Measurements from ENCODE around the gene CCDC138.

The CCDC138 gene

DNA sequence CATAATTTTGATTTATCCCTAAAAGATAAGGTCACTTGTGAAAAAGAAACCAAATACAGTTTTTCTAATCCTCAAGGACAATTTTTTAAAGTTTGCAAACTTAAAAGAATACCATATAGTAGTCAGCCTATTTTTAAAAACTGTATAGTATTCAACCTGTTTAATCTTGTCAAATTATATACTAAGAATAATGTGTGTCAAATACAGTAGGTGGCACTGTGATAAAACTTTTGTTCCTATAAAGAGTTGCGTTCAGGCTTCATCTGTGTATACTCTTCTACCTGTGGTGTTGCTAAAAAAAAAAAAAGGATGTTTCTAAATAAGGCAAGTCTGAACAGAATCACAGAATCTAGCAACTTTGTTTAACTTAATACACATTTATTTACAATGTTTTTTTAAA lies 68.6 kb downstream of the CCDC138 start:
- WGBS, 2 experiments (ENCODE audit: insufficient coverage in 2 of 2), result no CpG with 5 or more reads among the region's 1 CpG
- Histone ChIP-seq H3K36me3 (ENCODE audit: control insufficient read depth, insufficient read depth, low read length) (peaks cover 28% of the 10 kb centered on the region), H3K4me1 (ENCODE audit: control insufficient read depth, insufficient read depth, low read length, poor library complexity, severe bottlenecking) (no peaks in the 10 kb centered on the region), H3K27ac (ENCODE audit: low read depth, low read length, severe bottlenecking) (no peak overlapping the region), H3K9me3 (ENCODE audit: control insufficient read depth, low read length) (no peaks in the 10 kb centered on the region), H3K4me3 (ENCODE audit: extremely low read depth, insufficient read depth, low read length, poor library complexity, severe bottlenecking) (no peak overlapping the region)

DNA sequence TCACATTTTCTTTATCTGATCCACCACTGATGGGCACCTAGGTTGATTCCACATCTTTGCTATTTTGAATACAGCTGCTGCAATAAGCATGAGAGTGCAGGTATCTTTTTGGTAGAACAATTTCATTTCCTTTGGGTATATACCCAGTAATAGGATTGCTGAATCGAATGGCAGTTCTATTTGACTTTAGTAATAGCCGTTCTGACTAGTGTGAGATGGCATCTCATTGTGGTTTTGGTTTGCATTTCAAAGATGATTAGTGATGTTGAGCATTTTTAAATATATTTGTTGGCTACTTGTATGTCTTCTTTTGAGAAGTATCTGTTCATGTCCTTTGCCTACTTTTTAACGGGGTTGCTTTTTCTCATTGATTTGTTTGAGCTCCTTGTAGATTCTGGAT lies 72.3 kb downstream of the CCDC138 start:
- no peaks in the 10 kb centered on the region for H3K4me1 ChIP-seq (ENCODE audit: control insufficient read depth, insufficient read depth, low read length, poor library complexity, severe bottlenecking)
- H3K36me3 ChIP-seq (ENCODE audit: control insufficient read depth, insufficient read depth, low read length), result peaks cover 7% of the 10 kb centered on the region
- WGBS, 2 experiments (ENCODE audit: insufficient coverage in 2 of 2), result 94 to 100% methylated on average over 3 of the region's 3 CpGs
- H3K27ac ChIP-seq (ENCODE audit: low read depth, low read length, severe bottlenecking), result no peak overlapping the region
- no peaks in the 10 kb centered on the region for H3K9me3 ChIP-seq (ENCODE audit: control insufficient read depth, low read length)
- no peak overlapping the region for H3K4me3 ChIP-seq (ENCODE audit: extremely low read depth, insufficient read depth, low read length, poor library complexity, severe bottlenecking)

DNA sequence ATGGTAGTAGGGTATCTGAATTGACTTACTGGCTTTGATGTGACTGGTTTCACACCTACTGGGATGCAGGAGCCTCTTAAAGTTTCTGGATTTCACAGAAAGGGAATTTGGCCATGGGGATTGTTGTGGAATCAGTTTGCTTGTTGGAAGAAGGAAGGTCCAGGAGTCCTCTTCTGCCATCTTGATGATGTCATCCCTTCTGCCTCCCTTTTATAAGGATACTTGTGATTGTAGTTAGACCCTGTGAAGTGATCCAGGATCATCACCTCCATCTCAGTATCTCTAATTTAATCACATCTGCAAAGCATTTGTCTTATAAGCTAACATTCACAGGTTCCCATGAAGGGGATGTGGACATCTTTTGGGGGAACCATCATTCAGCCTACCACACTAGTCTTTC lies 79.5 kb downstream of the CCDC138 start:
- Histone ChIP-seq H3K36me3 (ENCODE audit: control insufficient read depth, insufficient read depth, low read length) (peaks cover 43% of the 10 kb centered on the region), H3K9me3 (ENCODE audit: control insufficient read depth, low read length) (peaks cover 15% of the 10 kb centered on the region), H3K4me1 (ENCODE audit: control insufficient read depth, insufficient read depth, low read length, poor library complexity, severe bottlenecking) (no peaks in the 10 kb centered on the region), H3K4me3 (ENCODE audit: extremely low read depth, insufficient read depth, low read length, poor library complexity, severe bottlenecking) (no peak overlapping the region), H3K27ac (ENCODE audit: low read depth, low read length, severe bottlenecking) (no peak overlapping the region)

DNA sequence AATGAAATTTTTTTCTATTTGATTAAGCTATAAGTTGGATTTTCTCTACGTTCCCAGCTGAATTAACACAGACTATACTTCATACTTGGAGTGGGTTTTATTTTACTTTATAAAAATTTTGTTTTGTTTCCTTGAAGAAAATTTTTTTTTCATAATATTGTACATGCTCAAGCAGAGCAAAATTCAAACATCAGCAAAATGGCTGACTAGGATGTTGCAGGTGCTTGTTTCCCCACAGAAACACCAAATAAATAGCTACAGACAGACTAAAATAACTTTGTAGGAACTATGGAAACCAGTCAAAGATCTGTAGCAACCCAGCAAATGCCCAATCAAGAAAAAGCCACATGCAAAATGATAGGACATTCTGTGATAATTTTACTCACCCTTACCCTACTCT lies 82.3 kb downstream of the CCDC138 start:
- no peaks in the 10 kb centered on the region for H3K4me1 ChIP-seq (ENCODE audit: control insufficient read depth, insufficient read depth, low read length, poor library complexity, severe bottlenecking)
- H3K27ac ChIP-seq (ENCODE audit: low read depth, low read length, severe bottlenecking), result no peak overlapping the region
- peaks cover 49% of the 10 kb centered on the region for H3K36me3 ChIP-seq (ENCODE audit: control insufficient read depth, insufficient read depth, low read length)
- no CpG with 5 or more reads among the region's 1 CpG for WGBS, 2 experiments (ENCODE audit: insufficient coverage in 2 of 2)
- peaks cover 15% of the 10 kb centered on the region for H3K9me3 ChIP-seq (ENCODE audit: control insufficient read depth, low read length)
- H3K4me3 ChIP-seq (ENCODE audit: extremely low read depth, insufficient read depth, low read length, poor library complexity, severe bottlenecking), result no peak overlapping the region

DNA sequence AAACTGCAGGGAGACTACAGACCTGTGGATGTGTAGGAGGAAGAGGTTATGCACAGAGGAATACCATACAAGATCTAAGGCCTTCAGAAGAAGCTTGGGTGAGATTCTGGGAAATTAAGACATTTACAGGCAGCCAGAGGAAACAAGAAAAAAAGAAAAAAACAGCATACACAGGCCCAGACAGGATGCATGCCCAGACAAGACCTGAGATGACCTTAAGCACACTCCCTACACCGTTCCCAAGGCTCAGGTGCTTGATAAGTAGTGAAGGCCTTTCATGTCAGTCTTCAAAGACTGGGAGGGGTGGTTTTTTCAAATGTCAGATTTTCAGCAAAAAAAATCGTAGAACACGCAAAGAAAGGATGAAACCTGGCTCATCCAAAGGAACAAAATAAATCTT lies 83.0 kb downstream of the CCDC138 start:
- Histone ChIP-seq H3K36me3 (ENCODE audit: control insufficient read depth, insufficient read depth, low read length) (peaks cover 49% of the 10 kb centered on the region), H3K4me1 (ENCODE audit: control insufficient read depth, insufficient read depth, low read length, poor library complexity, severe bottlenecking) (no peaks in the 10 kb centered on the region), H3K4me3 (ENCODE audit: extremely low read depth, insufficient read depth, low read length, poor library complexity, severe bottlenecking) (no peak overlapping the region), H3K27ac (ENCODE audit: low read depth, low read length, severe bottlenecking) (no peak overlapping the region), H3K9me3 (ENCODE audit: control insufficient read depth, low read length) (peaks cover 15% of the 10 kb centered on the region)
- no CpG with 5 or more reads among the region's 3 CpGs for WGBS, 2 experiments (ENCODE audit: insufficient coverage in 2 of 2)

DNA sequence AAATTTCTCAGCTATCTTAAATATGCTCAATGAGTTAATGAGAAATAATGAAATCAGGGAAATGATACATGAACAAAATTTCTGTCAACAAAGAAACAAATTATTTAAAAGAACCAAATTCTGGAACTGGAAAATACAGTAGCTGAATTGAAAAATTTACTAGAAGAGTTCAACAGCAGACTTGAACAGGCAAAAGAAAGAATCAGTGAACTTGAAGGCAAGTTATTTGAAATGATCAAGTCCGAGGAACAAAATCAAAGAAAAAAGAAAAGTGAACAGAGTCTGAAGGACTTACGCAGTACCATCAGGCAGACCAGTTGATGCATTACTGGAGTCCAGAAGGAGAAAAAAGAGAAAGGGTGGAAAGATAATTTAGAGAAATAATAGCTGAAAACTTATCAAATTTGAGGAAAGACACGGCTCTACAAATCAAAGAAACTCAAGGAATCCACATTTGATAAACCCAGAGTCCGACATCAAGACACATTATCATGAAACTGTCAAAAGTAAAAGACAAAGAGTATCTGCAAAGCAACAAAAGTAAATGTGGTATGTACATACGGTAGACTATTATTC lies 83.6 kb downstream of the CCDC138 start:
- Histone ChIP-seq H3K36me3 (ENCODE audit: control insufficient read depth, insufficient read depth, low read length) (peaks cover 49% of the 10 kb centered on the region), H3K4me1 (ENCODE audit: control insufficient read depth, insufficient read depth, low read length, poor library complexity, severe bottlenecking) (no peaks in the 10 kb centered on the region), H3K4me3 (ENCODE audit: extremely low read depth, insufficient read depth, low read length, poor library complexity, severe bottlenecking) (no peak overlapping the region), H3K9me3 (ENCODE audit: control insufficient read depth, low read length) (peaks cover 15% of the 10 kb centered on the region), H3K27ac (ENCODE audit: low read depth, low read length, severe bottlenecking) (no peak overlapping the region)
- WGBS, 2 experiments (ENCODE audit: insufficient coverage in 2 of 2), result 75 to 100% methylated on average over 2 to 3 of the region's 5 CpGs

DNA sequence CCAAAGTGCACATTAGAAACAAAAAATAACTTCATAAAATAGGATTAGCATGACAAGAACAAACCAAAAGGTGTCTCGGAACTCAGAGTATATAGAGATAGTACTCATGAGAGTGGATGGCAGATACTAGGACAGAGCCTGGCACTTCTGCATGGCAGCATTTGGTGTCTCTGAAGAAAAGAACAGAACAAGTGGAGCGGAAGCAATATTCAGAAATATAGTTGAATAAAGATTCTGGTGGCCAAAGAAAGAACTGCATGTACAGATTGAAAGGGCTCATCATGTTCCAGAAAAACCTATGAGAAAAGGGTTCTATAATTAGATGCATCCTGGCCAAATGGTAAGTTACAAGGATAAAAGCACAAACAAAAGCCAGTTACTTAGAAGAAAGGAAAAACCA lies 90.9 kb downstream of the CCDC138 start:
- no peak overlapping the region for H3K4me3 ChIP-seq (ENCODE audit: extremely low read depth, insufficient read depth, low read length, poor library complexity, severe bottlenecking)
- H3K36me3 ChIP-seq (ENCODE audit: control insufficient read depth, insufficient read depth, low read length), result peaks cover 11% of the 10 kb centered on the region
- no peaks in the 10 kb centered on the region for H3K4me1 ChIP-seq (ENCODE audit: control insufficient read depth, insufficient read depth, low read length, poor library complexity, severe bottlenecking)
- H3K9me3 ChIP-seq (ENCODE audit: control insufficient read depth, low read length), result no peaks in the 10 kb centered on the region
- 100% methylated on average over 2 of the region's 2 CpGs for WGBS, 2 experiments (ENCODE audit: insufficient coverage in 2 of 2)
- H3K27ac ChIP-seq (ENCODE audit: low read depth, low read length, severe bottlenecking), result no peak overlapping the region

DNA sequence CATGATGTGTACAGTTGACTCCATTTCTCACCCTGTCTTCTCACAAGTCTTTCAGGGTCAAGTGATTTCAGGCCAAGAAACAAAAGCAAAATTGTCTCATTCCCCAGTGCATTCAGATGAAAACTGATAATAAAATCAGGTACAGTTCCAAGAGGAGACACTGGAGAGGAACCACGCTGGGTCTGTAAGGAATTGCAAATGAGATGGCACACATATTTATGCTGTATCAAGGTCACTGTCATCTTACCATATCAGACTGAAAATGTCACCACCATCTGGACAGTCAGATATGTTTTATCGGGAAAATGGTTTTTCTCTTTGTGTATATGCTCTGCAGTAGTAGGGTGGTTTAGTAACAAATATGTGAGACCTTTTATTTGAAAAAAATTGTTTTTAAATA lies 91.7 kb downstream of the CCDC138 start:
- H3K27ac ChIP-seq (ENCODE audit: low read depth, low read length, severe bottlenecking), result no peak overlapping the region
- no peak overlapping the region for H3K4me3 ChIP-seq (ENCODE audit: extremely low read depth, insufficient read depth, low read length, poor library complexity, severe bottlenecking)
- H3K9me3 ChIP-seq (ENCODE audit: control insufficient read depth, low read length), result no peaks in the 10 kb centered on the region
- no peaks in the 10 kb centered on the region for H3K4me1 ChIP-seq (ENCODE audit: control insufficient read depth, insufficient read depth, low read length, poor library complexity, severe bottlenecking)
- peaks cover 10% of the 10 kb centered on the region for H3K36me3 ChIP-seq (ENCODE audit: control insufficient read depth, insufficient read depth, low read length)
- 0% methylated on average over 1 of the region's 2 CpGs; no CpG with 5 or more reads in 1 of the 2 experiments for WGBS, 2 experiments (ENCODE audit: insufficient coverage in 2 of 2)

DNA sequence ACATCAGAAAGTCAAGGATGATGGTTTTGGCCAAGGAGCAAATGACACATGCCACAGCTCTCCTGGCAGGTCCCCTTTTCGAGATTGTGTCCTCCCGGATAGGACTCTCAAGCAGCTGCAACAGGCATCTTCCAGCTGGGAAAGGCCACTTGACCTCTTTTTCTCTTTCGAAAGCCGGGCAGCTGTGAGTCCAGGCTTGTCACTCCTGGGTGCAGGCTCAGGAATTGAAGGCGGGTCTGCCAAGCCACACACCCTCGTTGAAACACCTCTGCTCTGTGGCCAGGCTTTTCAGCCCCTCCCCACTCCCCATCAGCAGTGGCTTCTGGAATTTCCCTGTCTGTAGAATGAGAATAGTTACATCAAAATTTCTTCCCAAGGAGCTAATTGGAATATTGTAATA lies 98.0 kb downstream of the CCDC138 start:
- no peaks in the 10 kb centered on the region for H3K36me3 ChIP-seq (ENCODE audit: control insufficient read depth, insufficient read depth, low read length)
- H3K27ac ChIP-seq (ENCODE audit: low read depth, low read length, severe bottlenecking), result no peak overlapping the region
- 79 to 85% methylated on average over 4 to 6 of the region's 6 CpGs for WGBS, 2 experiments (ENCODE audit: insufficient coverage in 2 of 2)
- H3K4me3 ChIP-seq (ENCODE audit: extremely low read depth, insufficient read depth, low read length, poor library complexity, severe bottlenecking), result no peak overlapping the region
- H3K4me1 ChIP-seq (ENCODE audit: control insufficient read depth, insufficient read depth, low read length, poor library complexity, severe bottlenecking), result no peaks in the 10 kb centered on the region
- H3K9me3 ChIP-seq (ENCODE audit: control insufficient read depth, low read length), result peaks cover 10% of the 10 kb centered on the region

DNA sequence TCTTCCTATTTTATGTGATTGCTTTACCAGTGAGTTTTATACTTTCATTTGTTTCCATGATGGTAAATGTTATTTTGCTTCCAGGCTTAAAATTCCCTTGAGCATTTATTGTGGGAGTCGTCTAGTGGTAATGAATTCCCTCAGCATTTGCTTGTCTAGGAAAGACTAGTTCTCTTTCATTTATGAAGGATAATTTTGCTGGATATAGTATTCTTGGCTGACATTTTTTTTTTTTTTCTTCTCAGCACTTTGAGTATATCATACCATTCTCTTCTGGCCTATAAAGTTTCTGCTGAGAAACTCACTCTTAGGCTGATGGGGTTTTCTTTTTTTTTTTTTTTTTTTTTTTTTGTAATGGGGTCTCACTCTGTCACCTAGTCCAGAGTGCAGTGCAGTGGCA lies 103.3 kb downstream of the CCDC138 start:
- Histone ChIP-seq H3K4me3 (ENCODE audit: extremely low read depth, insufficient read depth, low read length, poor library complexity, severe bottlenecking) (no peak overlapping the region), H3K4me1 (ENCODE audit: control insufficient read depth, insufficient read depth, low read length, poor library complexity, severe bottlenecking) (no peaks in the 10 kb centered on the region), H3K9me3 (ENCODE audit: control insufficient read depth, low read length) (peaks cover 18% of the 10 kb centered on the region), H3K27ac (ENCODE audit: low read depth, low read length, severe bottlenecking) (no peak overlapping the region), H3K36me3 (ENCODE audit: control insufficient read depth, insufficient read depth, low read length) (no peaks in the 10 kb centered on the region)
- 60 to 80% methylated on average over 1 of the region's 1 CpG for WGBS, 2 experiments (ENCODE audit: insufficient coverage in 2 of 2)

DNA sequence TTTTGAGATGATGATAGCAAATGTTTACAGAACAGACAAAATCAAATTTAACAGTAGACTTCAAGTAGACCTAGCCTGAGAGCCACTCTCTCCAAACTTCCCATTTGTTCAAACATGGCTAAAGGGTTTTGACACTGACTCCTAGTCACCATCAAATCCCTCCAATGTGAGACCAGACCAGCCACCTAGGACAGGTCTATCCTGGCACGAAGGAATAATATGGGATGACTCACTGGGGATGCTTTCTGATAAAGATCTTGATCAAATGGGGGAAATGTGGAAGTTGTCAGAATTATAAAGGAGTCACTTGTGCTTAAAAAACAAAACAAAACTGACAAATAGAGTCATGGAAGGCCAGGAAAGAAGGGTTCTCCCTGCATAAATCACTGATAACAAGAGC lies 106.7 kb downstream of the CCDC138 start:
- Histone ChIP-seq H3K27ac (ENCODE audit: low read depth, low read length, severe bottlenecking) (no peak overlapping the region), H3K36me3 (ENCODE audit: control insufficient read depth, insufficient read depth, low read length) (no peaks in the 10 kb centered on the region), H3K4me3 (ENCODE audit: extremely low read depth, insufficient read depth, low read length, poor library complexity, severe bottlenecking) (no peak overlapping the region), H3K9me3 (ENCODE audit: control insufficient read depth, low read length) (peaks cover 8% of the 10 kb centered on the region), H3K4me1 (ENCODE audit: control insufficient read depth, insufficient read depth, low read length, poor library complexity, severe bottlenecking) (no peaks in the 10 kb centered on the region)
- 83% methylated on average over 1 of the region's 1 CpG; no CpG with 5 or more reads in 1 of the 2 experiments for WGBS, 2 experiments (ENCODE audit: insufficient coverage in 2 of 2)
